Naive B cell (primary cell): Measurements from ENCODE around the gene CECR2. TPM values are rescaled to one million over a fixed set of nuclear protein-coding genes. Genes with fewer than 3 reads are reported as not detected.
"Not testable (repeated sequence)": the region's sequence is repeated elsewhere in the genome, so short reads cannot be mapped to it uniquely, and the experiment has no call there.

Experiments
- ATAC-seq, 2 donors: fragments of 150-1000 bp; cut with Tn5 transposase; 2 replicates each; pipeline ENCODE4 v1.10.0; 2021; ENCODE audit warnings: low read depth in 2 of 2, mild to moderate bottlenecking in 2 of 2, moderate library complexity in 2 of 2
- DNase-seq: peaks from one replicate; pipeline ENCODE4 v3.0.0; 2022
- H3K27ac Mint-ChIP-seq, 6 donors: one replicate each; pipeline ENCODE4 v1.8.0; 2020 to 2022; ENCODE audit warnings: mild to moderate bottlenecking in 6 of 6, mixed read lengths in 6 of 6, moderate library complexity in 5 of 6, inconsistent platforms in 2 of 6
- H3K27me3 Mint-ChIP-seq, 3 donors: one replicate each; pipeline ENCODE4 v1.8.0; 2021 to 2022; ENCODE audit warnings: mixed read lengths in 3 of 3, mild to moderate bottlenecking in 1 of 3
- H3K36me3 Mint-ChIP-seq, 2 donors: one replicate each; pipeline ENCODE4 v1.8.0; 2020 to 2022; ENCODE audit warnings: mixed read lengths in 2 of 2, inconsistent platforms in 1 of 2, mild to moderate bottlenecking in 1 of 2
- H3K4me1 Mint-ChIP-seq, 3 donors: one replicate each; pipeline ENCODE4 v1.8.0; 2020 to 2022; ENCODE audit warnings: mixed read lengths in 3 of 3, inconsistent platforms in 1 of 3, mild to moderate bottlenecking in 1 of 3, moderate library complexity in 1 of 3
- H3K4me3 Mint-ChIP-seq, 8 donors: one replicate each; pipeline ENCODE4 v1.8.0; 2020 to 2022; ENCODE audit warnings: mild to moderate bottlenecking in 8 of 8, mixed read lengths in 8 of 8, moderate library complexity in 8 of 8, inconsistent platforms in 2 of 8
- H3K9me3 Mint-ChIP-seq, 7 donors: one replicate each; pipeline ENCODE4 v1.8.0; 2020 to 2022; ENCODE audit warnings: mixed read lengths in 7 of 7, mild to moderate bottlenecking in 5 of 7, inconsistent platforms in 2 of 7, moderate library complexity in 1 of 7
- polyA plus RNA-seq, 6 donors: library from polyadenylated mRNA; unstranded; fragments of 300-500 nt; fragmentation: Illumina TruSeq; gene quantifications; one replicate each; pipeline ENCODE4 v1.2.3, GENCODE V29; 2021; ENCODE audit warnings: low read depth in 6 of 6

Gene CECR2
- polyA plus RNA-seq, 6 donors from 2014 or later, result 0.04 to 0.62 (median 0.10) TPM; not detected in 2

GRCh38 chr22:17427528-17427927 lies 58.3 kb downstream of the CECR2 start:
- H3K27ac Mint-ChIP-seq, H3K4me1 Mint-ChIP-seq, H3K4me3 Mint-ChIP-seq, H3K27me3 Mint-ChIP-seq, DNase-seq, H3K36me3 Mint-ChIP-seq, H3K9me3 Mint-ChIP-seq, ATAC-seq: not testable (repeated sequence)

GRCh38 chr22:17429516-17429915 lies 60.3 kb downstream of the CECR2 start:
- Mint-ChIP-seq H3K4me3 (no peak overlapping the region), H3K36me3 (no peaks in the 10 kb centered on the region), H3K27ac (peak overlapping the region in 2 of 6 donors; percentile 3 to 5), H3K9me3 (peaks cover 0 to 2% (median 0%) of the 10 kb centered on the region in 7 donors), H3K4me1 (peaks cover 0 to 7% (median 0%) of the 10 kb centered on the region in 3 donors), H3K27me3 (peaks cover 2 to 8% (median 6%) of the 10 kb centered on the region in 3 donors)
- DNase-seq (no peak), ATAC-seq (no peak)

GRCh38 chr22:17430412-17430811 lies 61.2 kb downstream of the CECR2 start:
- Mint-ChIP-seq H3K36me3 (no peaks in the 10 kb centered on the region), H3K27ac (no peak overlapping the region)

GRCh38 chr22:17431179-17431578 lies 61.9 kb downstream of the CECR2 start:
- peak overlapping the region in 1 of 8 donors; percentile 55 for H3K4me3 Mint-ChIP-seq
- H3K27me3 Mint-ChIP-seq, result peaks cover 8 to 16% (median 8%) of the 10 kb centered on the region in 3 donors
- no peaks in the 10 kb centered on the region for H3K36me3 Mint-ChIP-seq
- H3K27ac Mint-ChIP-seq, result no peak overlapping the region
- DNase-seq (no peak), ATAC-seq (peak in 1 of 2 donors; percentile 32)
- H3K4me1 Mint-ChIP-seq, result peaks cover 1 to 11% (median 3%) of the 10 kb centered on the region in 3 donors
- peaks cover 0 to 2% (median 0%) of the 10 kb centered on the region in 7 donors for H3K9me3 Mint-ChIP-seq

More at GRCh38 chr22:17430412-17430811, 61.2 kb downstream of the CECR2 start:
- Mint-ChIP-seq H3K4me3 (no peak overlapping the region), H3K9me3 (peaks cover 0 to 2% (median 0%) of the 10 kb centered on the region in 7 donors), H3K4me1 (peaks cover 0 to 7% (median 0%) of the 10 kb centered on the region in 3 donors), H3K27me3 (peaks cover 8 to 14% (median 8%) of the 10 kb centered on the region in 3 donors)
- ATAC-seq (no peak), DNase-seq (no peak)

- Mint-ChIP-seq H3K4me3 (no peak overlapping the region), H3K27ac (peak overlapping the region in 1 of 6 donors; percentile 29), H3K36me3 (no peaks in the 10 kb centered on the region), H3K27me3 (peaks cover 10 to 21% (median 14%) of the 10 kb centered on the region in 3 donors), H3K9me3 (no peaks in the 10 kb centered on the region), H3K4me1 (peaks cover 15 to 23% (median 18%) of the 10 kb centered on the region in 3 donors)
- DNase-seq (no peak), ATAC-seq (no peak)
Observed at GRCh38 chr22:17434856-17435255, 65.6 kb downstream of the CECR2 start.

GRCh38 chr22:17435375-17435774 lies 66.1 kb downstream of the CECR2 start:
- ATAC-seq (no peak), DNase-seq (no peak)
- Mint-ChIP-seq H3K4me1 (peaks cover 15 to 23% (median 18%) of the 10 kb centered on the region in 3 donors), H3K27ac (no peak overlapping the region), H3K27me3 (peaks cover 10 to 21% (median 14%) of the 10 kb centered on the region in 3 donors), H3K4me3 (no peak overlapping the region), H3K9me3 (no peaks in the 10 kb centered on the region), H3K36me3 (no peaks in the 10 kb centered on the region)

- DNase-seq (no peak), ATAC-seq (peak in 1 of 2 donors; percentile 40)
- Mint-ChIP-seq H3K4me1 (peaks cover 15 to 19% (median 18%) of the 10 kb centered on the region in 3 donors), H3K27me3 (peaks cover 10 to 16% (median 14%) of the 10 kb centered on the region in 3 donors), H3K27ac (peak overlapping the region in 2 of 6 donors; percentile 10 to 74), H3K36me3 (no peaks in the 10 kb centered on the region), H3K4me3 (peak overlapping the region in 4 of 8 donors; percentile 12 to 33 (median 24)), H3K9me3 (no peaks in the 10 kb centered on the region)
Observed at GRCh38 chr22:17436382-17436980, 67.2 kb downstream of the CECR2 start.

- peak overlapping the region in 3 of 6 donors; percentile 43 to 74 (median 44) for H3K27ac Mint-ChIP-seq
- ATAC-seq, result no peak
- H3K36me3 Mint-ChIP-seq, result no peaks in the 10 kb centered on the region
- no peak for DNase-seq
- H3K9me3 Mint-ChIP-seq, result no peaks in the 10 kb centered on the region
- H3K27me3 Mint-ChIP-seq, result peaks cover 10 to 16% (median 14%) of the 10 kb centered on the region in 3 donors
- H3K4me3 Mint-ChIP-seq, result peak overlapping the region in 4 of 8 donors; percentile 1 to 40 (median 12)
- peaks cover 15 to 18% (median 17%) of the 10 kb centered on the region in 3 donors for H3K4me1 Mint-ChIP-seq
Observed at GRCh38 chr22:17436981-17437412, 67.7 kb downstream of the CECR2 start.

- Mint-ChIP-seq H3K9me3 (no peaks in the 10 kb centered on the region), H3K4me3 (no peak overlapping the region), H3K27me3 (peaks cover 10 to 18% (median 14%) of the 10 kb centered on the region in 3 donors), H3K36me3 (no peaks in the 10 kb centered on the region), H3K4me1 (peaks cover 15 to 18% (median 17%) of the 10 kb centered on the region in 3 donors), H3K27ac (no peak overlapping the region)
- ATAC-seq (no peak), DNase-seq (no peak)
Observed at GRCh38 chr22:17438026-17438425, 68.8 kb downstream of the CECR2 start.

- Mint-ChIP-seq H3K9me3 (no peaks in the 10 kb centered on the region), H3K27ac (no peak overlapping the region), H3K27me3 (peaks cover 6 to 10% (median 7%) of the 10 kb centered on the region in 3 donors), H3K4me1 (peaks cover 11 to 13% (median 12%) of the 10 kb centered on the region in 3 donors), H3K36me3 (no peaks in the 10 kb centered on the region), H3K4me3 (no peak overlapping the region)
- no peak for ATAC-seq
- DNase-seq, result no peak
Observed at GRCh38 chr22:17441326-17441725, 72.1 kb downstream of the CECR2 start.

GRCh38 chr22:17443405-17444203 lies 74.3 kb downstream of the CECR2 start:
- Mint-ChIP-seq H3K27ac (peak overlapping the region in 1 of 6 donors; percentile 47), H3K4me3 (no peak overlapping the region), H3K27me3 (peaks cover 0 to 4% (median 0%) of the 10 kb centered on the region in 3 donors), H3K9me3 (no peaks in the 10 kb centered on the region), H3K36me3 (no peaks in the 10 kb centered on the region), H3K4me1 (no peaks in the 10 kb centered on the region)
- DNase-seq (no peak), ATAC-seq (no peak)

- no peaks in the 10 kb centered on the region for H3K36me3 Mint-ChIP-seq
- ATAC-seq (no peak), DNase-seq (no peak)
- peaks cover 0 to 4% (median 0%) of the 10 kb centered on the region in 3 donors for H3K27me3 Mint-ChIP-seq
- no peak overlapping the region for H3K4me3 Mint-ChIP-seq
- H3K4me1 Mint-ChIP-seq, result no peaks in the 10 kb centered on the region
- no peak overlapping the region for H3K27ac Mint-ChIP-seq
- H3K9me3 Mint-ChIP-seq, result no peaks in the 10 kb centered on the region
Observed at GRCh38 chr22:17444204-17444504, 74.9 kb downstream of the CECR2 start.

GRCh38 chr22:17446698-17447097 lies 77.4 kb downstream of the CECR2 start:
- DNase-seq (no peak), ATAC-seq (no peak)
- Mint-ChIP-seq H3K27me3 (peaks cover 0 to 4% (median 0%) of the 10 kb centered on the region in 3 donors), H3K36me3 (no peaks in the 10 kb centered on the region), H3K4me1 (no peaks in the 10 kb centered on the region), H3K4me3 (peak overlapping the region in 1 of 8 donors; percentile 15), H3K27ac (peak overlapping the region in 2 of 6 donors; percentile 69 to 74), H3K9me3 (no peaks in the 10 kb centered on the region)
